ENCODE measurements around the gene FGF19.

The FGF19 gene

DNA sequence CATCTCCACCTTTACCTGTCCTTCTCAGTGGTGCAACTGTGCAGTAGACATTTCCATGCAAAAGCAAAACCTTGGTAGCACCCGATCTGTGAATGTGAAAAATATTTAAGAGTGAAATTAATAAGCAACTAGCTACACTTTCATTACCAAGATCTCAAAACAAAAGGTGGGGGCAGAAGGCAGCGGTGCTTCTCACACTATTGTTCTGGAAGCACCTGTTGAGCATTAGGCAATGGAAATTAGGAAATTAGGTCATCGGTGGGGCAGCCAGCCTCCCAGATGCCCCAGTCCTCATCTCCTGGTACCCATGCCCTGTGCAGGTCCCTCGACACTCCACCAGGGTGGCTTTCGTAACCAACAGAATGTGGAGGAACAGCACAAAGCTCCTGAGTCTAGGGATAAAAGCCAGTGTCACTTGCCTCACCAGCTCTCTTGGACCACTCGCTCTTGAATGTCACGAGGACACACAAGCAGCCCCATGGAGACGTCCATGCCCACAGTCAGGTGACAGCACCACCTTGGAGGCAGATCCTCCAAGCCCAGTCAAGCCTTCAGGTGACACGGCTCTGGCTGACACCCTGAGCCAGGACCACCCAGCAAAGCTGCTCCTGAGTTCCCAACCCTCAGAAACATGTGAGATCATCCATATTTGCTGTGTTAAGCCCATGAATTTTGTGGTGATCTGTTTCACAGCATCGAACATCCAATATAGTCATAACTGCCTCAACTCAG is 31.9 kb downstream of the FGF19 start:
- FAIRE-seq (no peak), DNase-seq (ENCODE audit: low spot score) (no peak)

DNA sequence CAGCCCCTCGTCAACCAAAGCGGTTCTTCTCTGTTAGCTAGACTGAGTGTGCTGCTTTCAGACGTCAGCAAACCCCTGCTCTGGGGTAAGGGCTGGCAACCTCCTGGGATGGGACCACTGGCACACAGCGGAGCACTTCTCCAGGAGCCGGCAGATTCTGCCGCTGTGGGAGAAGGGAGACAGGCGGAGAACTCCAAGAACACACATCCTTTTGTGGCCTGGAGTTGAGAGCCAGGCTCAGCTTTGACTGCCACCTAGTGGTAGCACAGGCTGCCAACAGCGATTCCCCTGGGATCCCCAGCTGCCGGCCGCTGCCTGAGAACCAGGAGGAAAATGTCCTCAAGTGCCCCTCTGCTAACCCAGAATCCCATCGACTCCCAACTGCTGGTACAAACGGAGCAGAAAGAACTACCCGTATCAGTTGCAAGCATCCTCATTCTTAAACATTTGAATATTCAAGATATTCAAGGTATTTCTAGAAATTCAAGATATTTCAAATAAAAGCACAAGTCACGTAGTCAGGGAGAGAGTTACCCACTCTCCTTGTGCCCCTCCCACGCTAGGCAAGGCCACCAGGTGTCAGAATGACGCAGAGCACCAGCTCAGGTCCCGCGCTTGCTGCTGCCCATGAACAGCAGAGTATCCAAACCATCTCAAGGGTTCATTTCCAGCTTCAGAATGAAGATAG is 33.5 kb downstream of the FGF19 start:
- peak; percentile 89 for DNase-seq (ENCODE audit: low spot score)
- no peak for FAIRE-seq

DNA sequence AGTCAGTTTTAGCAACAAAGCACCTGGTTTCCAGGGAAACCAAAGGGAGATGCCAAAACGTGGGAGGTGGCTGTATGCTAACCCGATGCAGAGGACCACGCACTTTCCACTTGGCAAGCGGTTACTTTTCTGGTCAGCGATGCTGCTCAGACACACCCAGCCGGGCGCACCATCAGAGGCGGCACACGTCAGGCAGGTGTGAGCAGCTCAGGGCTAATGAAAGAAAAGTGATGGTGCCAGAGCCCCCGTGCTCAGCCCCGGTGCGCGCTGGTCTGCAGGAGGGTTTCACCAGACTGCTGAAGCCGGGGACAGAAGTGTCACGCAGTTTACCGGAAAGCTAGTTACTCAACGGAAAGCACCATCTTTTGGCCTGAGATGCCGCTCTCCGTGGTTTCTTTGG is 34.3 kb downstream of the FGF19 start:
- DNase-seq (ENCODE audit: low spot score) (no peak), FAIRE-seq (no peak)

DNA sequence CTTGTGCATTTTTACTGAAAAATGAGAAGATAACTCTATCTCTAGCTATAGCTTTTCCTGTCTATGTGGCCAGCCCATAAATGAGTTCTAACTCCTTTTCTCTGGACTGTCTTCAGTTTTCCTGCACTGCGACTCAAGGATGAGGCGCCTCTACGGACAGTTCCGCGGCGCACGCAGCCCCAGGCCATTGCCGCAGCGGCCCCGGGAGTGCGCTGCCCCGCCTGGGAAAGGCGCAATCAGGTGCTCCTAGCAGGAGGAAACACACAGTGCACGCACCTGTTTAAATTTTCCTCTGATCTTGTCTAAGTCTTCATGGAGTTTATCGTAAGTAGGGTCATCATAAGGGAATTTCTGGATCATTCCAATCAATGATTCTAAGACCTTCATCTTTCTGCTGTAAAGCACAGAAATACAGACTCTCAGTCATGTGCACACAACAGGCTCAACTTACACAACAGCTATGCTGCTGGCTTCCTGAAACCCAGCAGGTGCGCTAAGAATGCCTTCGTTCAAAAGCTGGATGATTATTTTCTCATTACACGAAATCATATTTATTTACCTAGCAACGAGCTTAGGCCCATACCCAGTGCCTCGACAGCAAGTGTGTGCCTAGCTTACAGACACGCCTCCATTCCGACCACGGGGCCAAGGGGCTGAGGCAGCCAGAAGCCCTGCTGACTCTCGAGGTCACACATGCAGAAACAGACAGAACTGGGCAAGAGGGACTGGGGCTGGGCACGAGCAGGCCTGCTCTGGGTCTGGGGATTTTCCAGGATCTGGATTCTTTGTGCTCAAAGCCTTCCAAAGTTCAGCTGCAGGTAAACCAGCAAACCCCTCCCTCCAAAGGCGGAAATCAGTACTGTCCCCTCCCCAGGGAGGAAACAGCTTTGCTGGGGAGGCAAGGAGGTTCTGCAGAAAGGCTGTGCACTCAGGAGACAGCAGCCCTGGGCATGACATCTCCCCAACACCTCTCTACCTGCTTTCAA is 35.9 kb downstream of the FGF19 start:
- DNase-seq (ENCODE audit: low spot score): no peak
- FAIRE-seq: no peak

DNA sequence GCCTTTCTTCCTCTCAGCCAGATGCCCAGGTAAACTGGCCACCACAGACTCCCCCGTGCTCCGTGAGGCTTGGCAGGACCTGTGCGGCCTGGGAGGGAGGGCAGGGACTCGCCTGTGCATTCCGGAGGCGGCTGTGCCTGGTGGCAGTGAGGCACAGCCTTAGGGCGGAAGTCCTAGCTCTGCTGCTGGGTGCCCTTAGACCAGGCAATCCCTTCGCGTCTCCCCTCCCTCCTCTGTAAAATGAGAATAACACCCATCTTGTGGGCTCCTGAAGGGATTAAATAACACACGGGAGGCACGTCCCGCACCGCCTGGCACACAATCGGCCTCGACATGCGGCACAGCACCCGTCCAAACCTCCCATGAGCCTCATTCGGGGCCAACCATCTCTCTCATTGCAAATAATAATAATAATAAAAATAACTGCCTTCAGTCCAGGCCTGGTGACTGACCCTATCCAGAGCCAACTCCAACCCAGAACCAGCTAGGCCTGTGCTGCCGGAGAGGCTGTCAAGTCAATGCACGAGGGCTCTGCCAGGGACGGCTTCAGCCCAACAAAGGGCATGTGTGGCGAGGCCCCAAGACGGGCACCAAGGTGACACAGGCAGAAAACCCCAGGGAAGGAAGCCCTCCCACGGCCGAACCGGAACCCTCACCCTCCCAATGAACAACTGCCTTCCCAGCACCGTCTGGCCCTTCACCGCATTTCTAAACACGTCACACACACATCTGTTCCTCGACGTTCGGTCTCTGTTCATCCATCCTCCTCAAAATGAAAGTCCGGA is 36.9 kb downstream of the FGF19 start:
- no peak for FAIRE-seq
- no peak for DNase-seq (ENCODE audit: low spot score)

DNA sequence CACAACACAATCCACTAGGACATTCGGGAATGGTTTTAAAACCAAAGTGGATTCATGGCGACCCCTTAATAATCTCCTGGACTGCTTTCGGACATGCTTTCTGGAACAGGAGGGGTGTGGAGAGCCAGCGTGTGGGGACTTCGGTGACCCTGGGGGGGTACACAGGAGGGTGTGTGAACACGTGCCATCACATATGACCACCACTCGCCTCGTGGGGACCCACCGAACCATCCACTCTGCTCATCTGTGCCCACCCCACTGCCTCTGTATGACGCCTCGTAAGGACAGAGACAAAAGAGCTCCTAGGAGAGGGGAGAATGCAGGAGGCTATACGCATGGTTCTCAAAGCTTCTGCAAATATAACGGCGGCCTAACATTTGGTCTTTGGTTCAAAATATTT is 37.6 kb downstream of the FGF19 start:
- FAIRE-seq (no peak), DNase-seq (ENCODE audit: low spot score) (no peak)

DNA sequence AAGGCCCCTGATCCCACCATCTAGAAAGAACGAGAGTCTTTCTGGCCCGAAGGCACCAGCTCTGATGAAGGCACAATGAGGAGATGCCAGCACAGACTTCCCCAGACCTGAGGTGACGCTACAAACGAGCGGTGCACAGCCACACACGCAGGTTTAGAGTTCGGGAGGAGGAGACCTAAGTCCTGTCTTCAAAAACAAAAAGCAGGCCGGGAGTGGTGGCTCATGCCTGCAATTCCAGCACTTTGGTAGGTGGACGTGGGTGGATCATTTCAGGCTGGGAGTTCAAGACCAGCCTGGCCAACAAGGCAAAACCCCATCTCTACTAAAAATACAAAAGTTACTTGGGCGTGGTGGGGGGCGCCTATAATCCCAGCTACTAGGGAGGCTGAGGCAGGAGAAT is 38.2 kb downstream of the FGF19 start:
- FAIRE-seq (no peak), DNase-seq (ENCODE audit: low spot score) (no peak)

DNA sequence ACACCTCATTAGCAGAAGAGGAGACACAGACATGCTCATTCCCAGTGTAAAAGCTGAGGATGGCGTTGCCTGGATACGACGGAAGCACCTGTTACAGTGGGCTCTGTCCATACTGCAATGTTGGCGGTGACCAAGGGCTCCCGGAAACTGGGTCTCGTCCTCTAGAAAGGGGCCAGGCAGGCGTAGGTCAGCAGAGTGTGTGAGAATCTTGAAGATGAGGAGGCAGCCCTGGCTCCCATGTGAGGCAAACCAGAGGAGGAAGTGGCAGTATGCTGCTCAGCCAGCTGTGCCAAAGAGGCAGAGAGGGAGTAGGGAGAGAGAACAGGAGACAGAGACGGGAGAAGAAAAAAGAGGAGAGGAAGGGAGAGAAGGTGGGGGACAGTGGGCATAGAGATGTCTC is 38.9 kb downstream of the FGF19 start:
- DNase-seq (ENCODE audit: low spot score): no peak
- no peak for FAIRE-seq

DNA sequence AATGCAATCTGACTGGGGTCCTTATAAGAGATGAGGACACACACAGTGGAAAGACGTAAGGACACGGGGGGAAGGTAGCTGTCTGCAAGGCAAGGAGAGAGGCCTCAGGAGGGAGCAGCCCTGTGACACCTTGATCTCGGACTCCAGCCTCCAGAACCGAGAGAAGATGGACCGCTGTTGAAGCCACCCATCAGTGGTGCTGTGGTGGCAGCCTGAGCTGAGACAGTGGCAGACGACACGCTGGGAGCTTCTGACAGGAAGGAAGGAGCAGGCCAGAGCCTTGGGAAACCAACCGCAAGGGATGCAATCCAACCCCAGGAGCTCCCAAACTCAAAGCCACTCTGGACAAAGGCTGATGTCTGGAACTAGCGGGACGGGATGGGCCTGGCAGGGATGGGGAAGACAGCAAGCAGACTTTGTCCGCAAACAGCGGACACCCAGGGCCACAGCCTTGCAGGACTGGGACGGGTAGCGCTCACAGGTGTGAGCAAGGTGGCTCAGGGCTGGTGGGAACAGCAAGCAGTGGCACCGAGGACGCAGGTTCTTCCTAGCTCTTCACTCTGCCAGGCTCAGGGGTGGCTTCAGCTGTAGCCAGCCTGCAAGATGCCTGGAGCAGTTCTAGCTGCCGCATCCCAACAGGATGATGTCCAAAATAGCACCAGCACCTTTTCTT is 39.6 kb downstream of the FGF19 start:
- no peak for DNase-seq (ENCODE audit: low spot score)

DNA sequence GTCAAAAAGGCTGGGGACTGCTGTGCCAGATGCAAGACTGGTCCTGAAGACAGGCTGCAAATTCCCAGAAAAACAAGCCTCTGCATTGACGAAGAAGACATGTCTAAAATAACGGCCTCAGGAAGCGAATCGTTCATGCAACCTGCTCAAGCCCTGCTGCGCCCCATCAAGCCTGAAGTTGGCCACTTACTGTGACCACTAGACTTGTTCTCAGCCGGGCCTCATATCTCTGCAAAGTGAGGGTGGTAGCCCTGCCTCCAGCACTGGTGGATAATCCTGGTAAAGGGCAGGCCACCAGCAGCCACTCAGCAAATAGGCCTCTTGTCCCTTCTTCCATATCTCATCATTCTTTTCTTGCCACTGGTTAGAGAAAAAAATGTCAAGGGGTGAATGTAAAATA is 40.5 kb downstream of the FGF19 start:
- DNase-seq (ENCODE audit: low spot score): no peak
- no peak for FAIRE-seq

More for the DNA sequence above, 39.6 kb downstream of the FGF19 start:
- FAIRE-seq: no peak

DNA sequence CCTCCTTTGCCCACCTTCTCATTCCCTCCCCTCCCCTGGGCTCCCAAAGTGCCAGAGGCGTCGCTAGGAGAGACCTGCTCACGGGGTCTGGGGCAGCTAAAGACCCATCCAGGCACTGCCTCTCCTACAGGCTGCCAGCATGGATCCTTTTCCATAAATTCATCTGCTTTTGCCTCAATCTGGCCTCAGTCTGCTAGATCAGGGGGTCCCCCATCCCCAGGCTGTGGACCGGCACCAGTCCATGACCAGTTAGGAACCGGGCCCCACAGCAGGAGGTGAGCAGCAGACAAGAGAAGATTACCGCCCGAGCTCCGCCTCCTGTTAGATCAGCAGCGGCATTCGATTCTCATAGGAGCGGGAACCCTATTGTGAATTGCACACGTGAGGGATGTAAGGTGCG is 41.0 kb downstream of the FGF19 start:
- DNase-seq (ENCODE audit: low spot score): no peak
- FAIRE-seq: no peak

DNA sequence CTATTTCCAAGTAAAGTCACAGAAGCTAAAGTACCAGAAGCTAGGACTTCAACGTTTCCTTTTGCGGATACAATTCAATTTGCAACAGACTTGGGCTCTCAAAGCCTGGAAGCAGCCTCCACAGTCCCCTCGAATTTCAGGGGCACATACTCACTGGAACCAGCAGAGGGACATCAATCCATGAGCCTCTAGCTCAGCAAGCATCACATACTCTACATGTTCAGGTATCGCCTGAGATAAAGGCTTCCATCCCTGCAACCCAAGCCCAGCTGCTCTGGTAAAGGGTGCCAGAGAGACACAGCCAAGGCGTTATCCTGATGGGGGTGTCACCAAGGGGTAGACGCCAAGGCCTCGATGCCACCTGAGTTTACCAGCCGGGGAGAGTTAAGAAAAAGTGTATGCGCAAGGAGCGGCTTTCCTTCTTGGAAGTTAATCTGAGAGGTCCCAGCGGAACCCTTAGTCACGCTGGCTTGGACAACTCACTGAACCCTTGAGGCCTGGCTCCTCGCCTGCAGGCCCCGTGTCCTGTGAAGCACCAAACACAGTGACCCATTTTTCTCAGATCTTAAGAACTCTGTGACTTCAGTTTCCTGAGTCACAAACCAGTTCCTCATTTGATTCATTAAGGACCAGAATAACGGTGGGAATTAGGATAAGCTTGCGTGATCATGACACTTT is 41.7 kb downstream of the FGF19 start:
- FAIRE-seq (no peak), DNase-seq (ENCODE audit: low spot score) (no peak)

DNA sequence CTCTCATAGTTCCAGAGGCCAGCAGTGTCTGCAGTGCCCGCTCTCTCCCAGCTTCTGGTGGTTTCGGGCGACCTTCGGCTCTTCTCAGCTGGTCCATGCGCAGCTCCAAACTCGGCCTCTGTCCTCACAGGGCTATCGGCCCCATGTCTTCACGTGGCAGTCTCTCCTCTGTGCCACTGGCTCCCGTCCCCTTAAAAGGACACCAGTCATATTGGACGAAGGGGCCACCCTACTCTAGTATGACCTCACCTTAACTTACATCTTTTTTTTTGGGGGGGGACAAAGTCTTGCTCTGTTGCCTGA is 42.5 kb downstream of the FGF19 start:
- DNase-seq (ENCODE audit: low spot score) (no peak), FAIRE-seq (no peak)

DNA sequence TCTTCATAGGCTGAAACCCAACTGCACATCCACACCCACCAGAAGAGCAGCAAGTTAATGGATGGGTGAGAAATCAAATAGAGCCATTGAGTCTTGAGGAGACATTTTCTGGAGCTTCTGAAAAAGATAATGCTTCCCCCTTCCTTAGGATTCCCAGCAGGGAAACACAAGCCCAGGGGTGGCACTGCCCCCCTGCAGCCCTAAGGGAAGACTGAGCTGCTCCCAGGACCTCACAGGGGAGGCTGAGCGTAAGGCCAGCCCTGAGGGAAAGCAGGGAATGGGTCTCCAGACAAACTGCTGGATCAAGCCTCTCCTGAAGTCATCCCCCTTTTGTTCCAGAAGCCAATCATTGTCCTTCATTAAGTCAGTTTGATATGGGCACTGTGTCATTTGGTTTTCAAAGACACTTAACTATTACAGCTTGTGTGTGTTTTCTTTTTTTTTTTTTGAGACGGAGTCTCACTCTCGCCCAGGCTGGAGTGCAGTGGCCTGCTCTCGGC is 43.8 kb downstream of the FGF19 start:
- DNase-seq (ENCODE audit: low spot score) (no peak), FAIRE-seq (no peak)

DNA sequence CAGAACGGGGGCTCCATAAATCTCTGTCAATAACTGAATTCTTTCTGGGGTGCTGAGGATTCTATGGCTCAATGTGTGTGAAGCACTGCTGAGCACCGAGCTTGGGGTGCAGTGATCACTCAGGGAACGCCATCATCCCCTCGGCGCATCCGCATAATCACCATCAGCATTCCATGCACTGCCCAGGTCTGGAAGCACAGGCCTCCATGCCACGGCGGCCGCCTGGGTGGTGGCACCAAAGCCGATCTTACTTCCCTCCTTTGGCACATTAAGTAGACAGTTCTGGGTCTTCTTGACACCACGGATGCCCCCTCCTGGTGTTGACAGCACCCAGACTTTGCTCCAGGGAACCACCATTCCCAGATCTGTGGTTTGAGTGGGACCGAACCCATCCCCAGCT is 44.2 kb downstream of the FGF19 start:
- FAIRE-seq: no peak

DNA sequence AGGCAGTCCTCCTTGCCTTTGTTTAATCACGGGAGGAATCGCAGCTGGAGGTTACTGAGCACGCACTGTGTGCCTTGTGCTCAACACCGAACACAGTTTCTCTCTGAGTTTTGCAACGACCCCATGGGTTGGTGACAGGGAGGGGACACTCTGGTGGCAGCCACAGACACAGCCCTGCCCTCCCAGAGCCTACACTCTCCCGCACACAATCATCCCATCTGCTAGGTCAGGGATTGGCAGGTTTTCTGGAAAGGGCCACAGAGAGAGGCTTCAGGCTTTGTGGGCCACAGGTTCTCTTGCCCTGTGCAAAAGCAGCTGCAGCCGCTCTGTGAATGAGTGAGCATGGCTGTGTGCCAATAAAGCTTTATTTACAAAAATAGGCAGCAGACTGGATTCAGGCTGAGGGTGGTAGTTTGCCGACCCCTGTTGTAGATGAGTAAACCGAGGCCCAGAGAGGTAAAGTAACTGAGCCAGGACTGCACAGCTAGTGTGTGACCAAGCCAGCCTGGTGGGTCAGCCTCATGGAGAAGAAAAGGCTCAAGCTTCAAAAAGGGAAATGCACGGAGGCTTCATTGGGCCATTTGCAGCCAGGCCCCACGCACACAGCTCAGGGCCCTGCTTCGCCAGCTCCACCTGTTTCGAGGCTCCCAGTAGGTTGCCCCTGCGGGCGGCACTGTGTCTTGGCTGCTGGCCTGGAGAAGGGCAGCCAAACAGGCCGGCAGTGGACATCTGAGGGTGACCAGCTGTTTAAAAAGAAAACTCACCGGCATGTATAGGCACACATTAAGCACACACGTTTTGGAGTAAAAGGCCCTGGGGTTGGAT is 45.0 kb downstream of the FGF19 start:
- DNase-seq (ENCODE audit: low spot score) (no peak), FAIRE-seq (no peak)

More for the DNA sequence above, 44.2 kb downstream of the FGF19 start:
- DNase-seq (ENCODE audit: low spot score): no peak

DNA sequence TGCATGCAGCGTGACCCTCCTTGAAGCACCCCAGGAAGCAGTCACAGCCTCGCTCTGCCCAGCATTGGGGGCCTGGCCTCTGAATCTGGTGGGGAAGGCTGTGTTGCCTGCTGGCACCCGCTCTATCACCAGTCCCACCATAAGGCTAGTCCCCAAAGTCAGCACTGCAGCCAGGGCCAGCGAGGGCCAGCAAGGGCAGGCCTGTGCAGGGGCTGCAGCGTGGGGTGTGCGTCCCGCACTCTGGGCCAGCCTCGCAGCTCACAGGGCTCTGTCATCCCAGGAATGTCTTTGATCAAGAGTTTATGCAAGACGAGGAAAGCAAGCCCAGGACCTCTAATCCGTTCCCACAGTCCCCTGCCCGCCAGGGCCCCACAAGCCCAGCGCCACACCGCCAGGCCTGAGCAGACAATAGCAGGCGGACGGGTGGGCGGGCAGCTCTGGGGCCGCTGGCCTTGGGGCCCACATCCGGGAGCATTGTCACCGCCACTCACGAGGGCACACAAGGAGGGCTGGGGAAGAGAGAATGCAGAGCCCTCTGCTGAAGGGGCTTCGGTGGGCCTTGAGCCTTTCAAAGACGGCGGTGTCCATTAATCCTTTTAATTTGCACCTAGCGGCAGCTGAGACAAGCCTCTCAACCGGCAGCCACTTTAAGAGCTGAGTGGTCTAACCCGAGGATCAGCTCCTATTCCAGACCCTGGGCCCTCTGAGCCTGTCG is 45.8 kb downstream of the FGF19 start:
- DNase-seq (ENCODE audit: low spot score) (no peak), FAIRE-seq (no peak)

DNA sequence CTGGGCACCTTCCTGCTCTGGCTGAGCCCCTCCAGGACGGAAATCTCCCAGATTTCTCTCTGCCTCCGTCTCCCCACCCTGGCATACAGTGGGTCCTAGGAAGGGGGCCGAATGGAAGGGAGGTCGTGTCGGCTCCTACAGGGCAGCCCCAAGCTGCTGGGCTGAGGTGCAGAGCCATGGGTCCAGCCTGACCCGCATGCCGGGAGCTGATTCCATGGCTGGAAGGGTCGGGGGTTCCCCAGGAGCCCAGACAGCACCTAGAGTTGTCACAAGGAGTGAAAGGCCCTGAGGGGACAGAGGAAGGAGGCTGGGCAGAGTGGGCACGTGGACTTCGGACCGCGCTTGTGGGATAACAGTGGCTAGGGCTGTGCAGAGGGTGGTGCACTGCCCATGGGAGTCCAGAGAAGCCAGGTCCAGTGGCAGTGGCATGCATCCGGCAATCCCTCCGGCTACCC is 46.3 kb downstream of the FGF19 start:
- FAIRE-seq: no peak
- DNase-seq (ENCODE audit: low spot score): no peak
